ENCODE results near the gene EFNA2.

Gene EFNA2

DNA sequence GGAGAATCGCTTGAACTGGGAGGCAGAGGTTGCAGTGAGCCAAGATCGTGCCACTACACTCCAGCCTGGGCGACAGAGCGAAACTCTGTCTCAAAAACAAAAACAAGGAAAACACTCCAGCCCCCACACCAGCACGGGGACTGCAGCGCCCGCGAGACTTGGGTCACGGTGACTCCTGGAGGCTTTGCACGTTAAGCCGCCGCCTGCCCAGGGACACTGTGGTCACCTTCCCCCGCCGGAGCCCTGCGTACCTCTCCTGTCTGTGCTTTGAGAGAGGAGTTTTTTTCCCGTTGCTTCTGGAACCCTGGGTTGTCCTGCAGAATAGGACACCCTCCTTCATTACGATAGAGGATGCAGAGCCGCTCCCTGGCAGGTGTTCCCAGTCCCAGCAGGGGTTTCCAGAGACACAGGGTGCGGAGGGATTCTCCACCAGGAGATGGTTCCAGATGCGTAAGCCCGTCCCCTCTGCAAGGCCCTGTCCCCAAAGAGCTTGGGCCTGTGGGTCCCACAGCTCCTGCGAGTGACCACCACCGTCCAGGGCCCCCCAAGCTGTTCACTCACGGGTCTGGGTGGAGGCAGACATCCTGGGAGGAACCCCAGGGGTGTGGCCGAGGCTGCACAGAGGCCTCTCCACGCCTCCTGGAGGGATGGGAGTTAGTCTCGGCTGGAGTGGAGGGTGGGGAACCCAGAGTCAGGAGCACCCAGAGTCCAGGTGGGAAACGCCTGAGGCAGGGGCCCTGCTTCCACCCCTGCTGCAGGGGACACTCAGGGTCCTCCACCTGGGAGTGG, 55.2 kb downstream of the EFNA2 start:
- TF ChIP-seq CTCF (IDR thresholded peaks at IDR 0.05; ENCODE audit: insufficient read depth, low read length, poor library complexity, severe bottlenecking): no peak

GRCh38 chr19:1343041-1343440, 57.4 kb downstream of the EFNA2 start:
- H3K4me3 ChIP-seq (replicated peaks; ENCODE audit: low read depth, low read length): no peak overlapping the region

More for the DNA sequence above, 55.2 kb downstream of the EFNA2 start:
- H3K27me3 ChIP-seq (replicated peaks; ENCODE audit: control insufficient read depth, insufficient read depth, low read length): no peaks in the 10 kb centered on the region
- no peak overlapping the region for H3K4me3 ChIP-seq (replicated peaks; ENCODE audit: low read depth, low read length)
- no peak for DNase-seq (ENCODE audit: extremely low read depth, insufficient read length)
- no peaks in the 10 kb centered on the region for H3K36me3 ChIP-seq (ENCODE audit: control insufficient read depth, insufficient read depth, low read length)

GRCh38 chr19:1349211-1349610, 63.5 kb downstream of the EFNA2 start:
- TF ChIP-seq CTCF (IDR thresholded peaks at IDR 0.05; ENCODE audit: insufficient read depth, low read length, poor library complexity, severe bottlenecking): no peak
- H3K36me3 ChIP-seq (ENCODE audit: control insufficient read depth, insufficient read depth, low read length): no peaks in the 10 kb centered on the region
- DNase-seq (ENCODE audit: extremely low read depth, insufficient read length): no peak
- no peak overlapping the region for H3K4me3 ChIP-seq (replicated peaks; ENCODE audit: low read depth, low read length)
- H3K27me3 ChIP-seq (replicated peaks; ENCODE audit: control insufficient read depth, insufficient read depth, low read length): no peaks in the 10 kb centered on the region

More at GRCh38 chr19:1343041-1343440, 57.4 kb downstream of the EFNA2 start:
- Histone ChIP-seq H3K27me3 (replicated peaks; ENCODE audit: control insufficient read depth, insufficient read depth, low read length) (no peaks in the 10 kb centered on the region), H3K36me3 (ENCODE audit: control insufficient read depth, insufficient read depth, low read length) (no peaks in the 10 kb centered on the region)
- no peak for TF ChIP-seq CTCF (IDR thresholded peaks at IDR 0.05; ENCODE audit: insufficient read depth, low read length, poor library complexity, severe bottlenecking)
- DNase-seq (ENCODE audit: extremely low read depth, insufficient read length): no peak

GRCh38 chr19:1350867-1351266, 65.2 kb downstream of the EFNA2 start:
- no peak for DNase-seq (ENCODE audit: extremely low read depth, insufficient read length)
- Histone ChIP-seq H3K36me3 (ENCODE audit: control insufficient read depth, insufficient read depth, low read length) (no peaks in the 10 kb centered on the region), H3K4me3 (replicated peaks; ENCODE audit: low read depth, low read length) (no peak overlapping the region), H3K27me3 (replicated peaks; ENCODE audit: control insufficient read depth, insufficient read depth, low read length) (no peaks in the 10 kb centered on the region)
- TF ChIP-seq CTCF (IDR thresholded peaks at IDR 0.05; ENCODE audit: insufficient read depth, low read length, poor library complexity, severe bottlenecking): no peak
